ENCODE measurements around the gene NTRK1. TPM values are rescaled to one million over a fixed set of nuclear protein-coding genes. Genes with fewer than 3 reads are reported as not detected.

NTRK1 gene
- total RNA-seq, 1 experiment from 2014 or later, result 0.24 TPM

GRCh38 chr1:156927215-156928042 lies 66.8 kb downstream of the NTRK1 start:
- no peak overlapping the region for H2BK12ac ChIP-seq (ENCODE audit: insufficient read length, low read depth, low read length)
- H4K20me1 ChIP-seq (ENCODE audit: control insufficient read depth, insufficient read depth, insufficient read length), result no peaks in the 10 kb centered on the region
- H3K9ac ChIP-seq (ENCODE audit: extremely low read depth, insufficient read length, low read length), result no peak overlapping the region
- H3K79me1 ChIP-seq (ENCODE audit: insufficient read depth, low read depth, low read length, poor library complexity, severe bottlenecking), result no peaks in the 10 kb centered on the region
- Mint-ChIP-seq H3K36me3 (ENCODE audit: insufficient read depth in 1 of 3, low read depth in 3 of 3) (no peaks in the 10 kb centered on the region; a peak in 1 of 7 replicates), H3K4me1 (peaks cover 33 to 48% of the 10 kb centered on the region in 2 experiments), H3K27ac (no peak overlapping the region), H3K27me3 (ENCODE audit: low read depth) (peaks cover 93% of the 10 kb centered on the region), H3K4me3 (peak overlapping the region; percentile 51 to 74), H3K9me3 (peaks cover 0 to 3% of the 10 kb centered on the region in 2 experiments; a peak in 1 of 5 replicates)
- no peak overlapping the region for H2BK15ac ChIP-seq (ENCODE audit: low read depth, low read length)
- no peak overlapping the region for H2AFZ ChIP-seq (ENCODE audit: low read length)
- no CpG with 5 or more reads among the region's 64 CpGs for WGBS (ENCODE audit: extremely low coverage, insufficient read length, low lambda C conversion rate)
- H3K18ac ChIP-seq (ENCODE audit: insufficient read length, low read depth, low read length), result no peak overlapping the region
- H2BK20ac ChIP-seq (ENCODE audit: low read depth, low read length, poor library complexity, severe bottlenecking), result no peak overlapping the region
- no peaks in the 10 kb centered on the region for H3K4me1 ChIP-seq (ENCODE audit: insufficient read depth, low read length)
- no peaks in the 10 kb centered on the region for H3K79me2 ChIP-seq (ENCODE audit: insufficient read depth, low read length)
- H3K27me3 ChIP-seq (ENCODE audit: insufficient read depth, low read length), result peaks cover 50% of the 10 kb centered on the region
- peak; percentile 82 for TF ChIP-seq CTCF (conservative IDR thresholded peaks at IDR 0.05)
- DNase-seq, result peak; percentile 90
- H3T11ph ChIP-seq (ENCODE audit: low read length), result no peak overlapping the region
- H2BK120ac ChIP-seq (ENCODE audit: low read depth, low read length, poor library complexity, severe bottlenecking), result no peak overlapping the region
- H2BK5ac ChIP-seq (ENCODE audit: insufficient read length, low read length), result no peak overlapping the region
- H3K9me3 ChIP-seq (ENCODE audit: control insufficient read depth, low read depth, low read length), result no peaks in the 10 kb centered on the region
- peaks cover 16% of the 10 kb centered on the region for H3K23me2 ChIP-seq (ENCODE audit: insufficient read length, low read depth, low read length, poor library complexity, severe bottlenecking)
- no peak overlapping the region for H3K4ac ChIP-seq (ENCODE audit: low read depth, low read length)
- H2AK5ac ChIP-seq (ENCODE audit: insufficient read length, low read length), result no peak overlapping the region
- H3K23ac ChIP-seq (ENCODE audit: insufficient read length, low read depth, low read length), result no peak overlapping the region
- no peak overlapping the region for H4K8ac ChIP-seq (replicated peaks; ENCODE audit: insufficient read length, low read depth, low read length)
- H3K27ac ChIP-seq (ENCODE audit: insufficient read length, low read depth, low read length), result no peak overlapping the region
- H4K5ac ChIP-seq (ENCODE audit: insufficient read length, low read depth, low read length), result no peak overlapping the region
- H3K14ac ChIP-seq (ENCODE audit: insufficient read depth, low read length), result peak overlapping the region; percentile 27; the same call in 1 of the 2 replicates
- H4K91ac ChIP-seq (ENCODE audit: insufficient read length, low read depth, low read length), result no peak overlapping the region
- peak overlapping the region; percentile 80 for H3K4me2 ChIP-seq (ENCODE audit: insufficient read depth, insufficient read length, low read length)
- H3K56ac ChIP-seq (ENCODE audit: insufficient read length, low read depth, low read length), result no peak overlapping the region

Measured in H9 (cell line).